Neural progenitor cell (in vitro differentiated cells): ENCODE data around the gene SMTN.

ENCODE experiments used
- EZH2 ChIP-seq: fragments of 200-600 bp; sonication (generic); IDR thresholded peaks from 2 replicates; pipeline ENCODE4 v1.6.1; 2017; ENCODE audit warnings: antibody characterized with exemption, mild to moderate bottlenecking, moderate library complexity
- EZH2phosphoT487 ChIP-seq: fragments of 200-600 bp; sonication (generic); IDR thresholded peaks from 2 replicates; pipeline ENCODE4 v1.6.1; 2017; ENCODE audit warnings: antibody characterized with exemption
- TF ChIP-seq, protein P1 (sequence below): fragments of 200-600 bp; sonication (generic); IDR thresholded peaks from 2 replicates; pipeline ENCODE4 v1.5.1; 2017; ENCODE audit warnings: antibody characterized with exemption, mild to moderate bottlenecking

GRCh38 chr22:31120642-31121041, 39.5 kb downstream of the SMTN start:
- TF ChIP-seq, protein P1, sequence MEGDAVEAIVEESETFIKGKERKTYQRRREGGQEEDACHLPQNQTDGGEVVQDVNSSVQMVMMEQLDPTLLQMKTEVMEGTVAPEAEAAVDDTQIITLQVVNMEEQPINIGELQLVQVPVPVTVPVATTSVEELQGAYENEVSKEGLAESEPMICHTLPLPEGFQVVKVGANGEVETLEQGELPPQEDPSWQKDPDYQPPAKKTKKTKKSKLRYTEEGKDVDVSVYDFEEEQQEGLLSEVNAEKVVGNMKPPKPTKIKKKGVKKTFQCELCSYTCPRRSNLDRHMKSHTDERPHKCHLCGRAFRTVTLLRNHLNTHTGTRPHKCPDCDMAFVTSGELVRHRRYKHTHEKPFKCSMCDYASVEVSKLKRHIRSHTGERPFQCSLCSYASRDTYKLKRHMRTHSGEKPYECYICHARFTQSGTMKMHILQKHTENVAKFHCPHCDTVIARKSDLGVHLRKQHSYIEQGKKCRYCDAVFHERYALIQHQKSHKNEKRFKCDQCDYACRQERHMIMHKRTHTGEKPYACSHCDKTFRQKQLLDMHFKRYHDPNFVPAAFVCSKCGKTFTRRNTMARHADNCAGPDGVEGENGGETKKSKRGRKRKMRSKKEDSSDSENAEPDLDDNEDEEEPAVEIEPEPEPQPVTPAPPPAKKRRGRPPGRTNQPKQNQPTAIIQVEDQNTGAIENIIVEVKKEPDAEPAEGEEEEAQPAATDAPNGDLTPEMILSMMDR, result no peak
- TF ChIP-seq EZH2, result no peak
- no peak for TF ChIP-seq EZH2phosphoT487
